Thyroid gland (tissue), 4 donors: Measurements from ENCODE around the gene SLC30A2.

Experiments
- POLR2A ChIP-seq, 2 donors: fragments of 450-650 bp; IDR thresholded peaks; one replicate each; pipeline ENCODE4 v1.6.1; 2017; ENCODE audit warnings: antibody characterized with exemption in 2 of 2, mild to moderate bottlenecking in 2 of 2, moderate library complexity in 1 of 2
- TF ChIP-seq, protein P1 (sequence below), 6 experiments: fragments of 200-600 bp in 3 of 6; fragments of 450-650 bp in 3 of 6; sonication (generic) in 3 of 6; IDR thresholded peaks; one replicate each; pipeline ENCODE4 v1.5.1; 2016 to 2019; ENCODE audit warnings: antibody characterized with exemption in 6 of 6, mild to moderate bottlenecking in 2 of 6, inconsistent platforms in 1 of 6, moderate library complexity in 1 of 6

DNA sequence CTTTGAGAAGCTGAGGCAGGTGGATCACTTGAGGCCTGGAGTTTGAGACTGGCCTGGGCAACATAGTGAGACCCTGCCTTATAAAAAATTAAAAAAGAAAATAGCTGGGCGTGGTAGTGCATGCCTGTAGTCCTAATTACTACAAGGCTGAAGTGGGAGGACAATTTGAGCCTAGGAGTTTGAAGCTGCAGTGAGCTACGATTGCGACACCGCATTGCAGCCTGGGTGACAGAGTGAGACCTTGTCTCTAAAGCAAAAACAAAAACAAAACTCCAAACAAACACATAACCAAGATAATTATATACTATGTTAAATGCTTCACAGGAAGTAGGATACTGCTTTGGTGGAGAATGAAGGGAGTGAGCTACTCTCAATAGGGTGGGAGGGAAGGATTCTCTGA lies 42.7 kb downstream of the SLC30A2 start:
- TF ChIP-seq, protein P1, sequence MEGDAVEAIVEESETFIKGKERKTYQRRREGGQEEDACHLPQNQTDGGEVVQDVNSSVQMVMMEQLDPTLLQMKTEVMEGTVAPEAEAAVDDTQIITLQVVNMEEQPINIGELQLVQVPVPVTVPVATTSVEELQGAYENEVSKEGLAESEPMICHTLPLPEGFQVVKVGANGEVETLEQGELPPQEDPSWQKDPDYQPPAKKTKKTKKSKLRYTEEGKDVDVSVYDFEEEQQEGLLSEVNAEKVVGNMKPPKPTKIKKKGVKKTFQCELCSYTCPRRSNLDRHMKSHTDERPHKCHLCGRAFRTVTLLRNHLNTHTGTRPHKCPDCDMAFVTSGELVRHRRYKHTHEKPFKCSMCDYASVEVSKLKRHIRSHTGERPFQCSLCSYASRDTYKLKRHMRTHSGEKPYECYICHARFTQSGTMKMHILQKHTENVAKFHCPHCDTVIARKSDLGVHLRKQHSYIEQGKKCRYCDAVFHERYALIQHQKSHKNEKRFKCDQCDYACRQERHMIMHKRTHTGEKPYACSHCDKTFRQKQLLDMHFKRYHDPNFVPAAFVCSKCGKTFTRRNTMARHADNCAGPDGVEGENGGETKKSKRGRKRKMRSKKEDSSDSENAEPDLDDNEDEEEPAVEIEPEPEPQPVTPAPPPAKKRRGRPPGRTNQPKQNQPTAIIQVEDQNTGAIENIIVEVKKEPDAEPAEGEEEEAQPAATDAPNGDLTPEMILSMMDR (IDR thresholded peaks at IDR 0.05): no peak
- TF ChIP-seq POLR2A (IDR thresholded peaks at IDR 0.05): no peak
